ENCODE data around the gene ARHGEF7. TPM values are rescaled to one million over a fixed set of nuclear protein-coding genes. Genes with fewer than 3 reads are reported as not detected.

ARHGEF7 gene
- total RNA-seq, 4 donors from 2014 or later: 88.7 to 119 (median 110) TPM

GRCh38 chr13:111090169-111090568 is 24.9 kb upstream of the ARHGEF7 start:
- WGBS, 2 donors: 79 to 84% methylated on average over 7 of the region's 7 CpGs
- Histone ChIP-seq H3K9me3 (no peaks in the 10 kb centered on the region), H3K27me3 (peaks cover 0 to 6% of the 10 kb centered on the region in 2 donors), H3K4me3 (no peak overlapping the region), H3K27ac (no peak overlapping the region), H3K4me1 (no peaks in the 10 kb centered on the region), H3K36me3 (no peaks in the 10 kb centered on the region)
- TF ChIP-seq POLR2A (IDR thresholded peaks at IDR 0.05) (no peak), EP300 (IDR thresholded peaks at IDR 0.05) (no peak), CTCF (IDR thresholded peaks at IDR 0.05) (no peak)
- no peak for DNase-seq (ENCODE audit: low spot score in 2 of 2)

DNA sequence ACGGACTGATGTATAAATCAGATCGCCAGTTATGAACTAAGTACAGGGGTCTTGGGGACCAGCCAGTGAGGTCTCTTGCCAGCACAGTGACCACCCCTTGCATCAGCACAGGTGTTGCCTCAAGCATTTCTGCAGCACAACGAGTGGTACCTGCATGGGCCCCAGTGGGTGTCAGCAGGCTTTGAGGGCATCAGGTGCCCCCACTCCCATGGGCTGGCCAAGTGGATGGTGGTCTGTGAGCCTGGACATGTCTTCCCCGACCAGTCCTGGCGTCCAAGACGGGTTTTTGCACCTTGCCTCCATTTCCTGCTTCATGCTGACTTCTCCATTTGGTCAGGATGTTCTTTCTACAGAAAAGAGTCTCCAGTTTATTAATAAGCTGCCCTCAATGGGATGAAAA is 22.4 kb upstream of the ARHGEF7 start:
- Histone ChIP-seq H3K27ac (no peak overlapping the region), H3K27me3 (peaks cover 0 to 9% of the 10 kb centered on the region in 2 donors), H3K4me1 (no peaks in the 10 kb centered on the region), H3K36me3 (no peaks in the 10 kb centered on the region), H3K9me3 (no peaks in the 10 kb centered on the region), H3K4me3 (no peak overlapping the region)
- no peak for TF ChIP-seq EP300 (IDR thresholded peaks at IDR 0.05)
- TF ChIP-seq POLR2A (IDR thresholded peaks at IDR 0.05): no peak
- no peak for TF ChIP-seq CTCF (IDR thresholded peaks at IDR 0.05)
- no peak for DNase-seq (ENCODE audit: low spot score in 2 of 2)
- 84 to 91% methylated on average over 6 of the region's 6 CpGs for WGBS, 2 donors

- DNase-seq (ENCODE audit: low spot score in 2 of 2): no peak
- peaks cover 0 to 9% of the 10 kb centered on the region in 2 donors for H3K27me3 ChIP-seq
- no peak overlapping the region for H3K4me3 ChIP-seq
- whole genome bisulfite sequencing, 2 donors: 89 to 92% methylated on average over 21 of the region's 21 CpGs
- H3K9me3 ChIP-seq: no peaks in the 10 kb centered on the region
- H3K4me1 ChIP-seq: no peaks in the 10 kb centered on the region
- TF ChIP-seq CTCF (IDR thresholded peaks at IDR 0.05): no peak
- no peak for TF ChIP-seq POLR2A (IDR thresholded peaks at IDR 0.05)
- no peak for TF ChIP-seq EP300 (IDR thresholded peaks at IDR 0.05)
- no peaks in the 10 kb centered on the region for H3K36me3 ChIP-seq
- H3K27ac ChIP-seq: no peak overlapping the region
Observed at GRCh38 chr13:111093136-111093535, 22.0 kb upstream of the ARHGEF7 start.

DNA sequence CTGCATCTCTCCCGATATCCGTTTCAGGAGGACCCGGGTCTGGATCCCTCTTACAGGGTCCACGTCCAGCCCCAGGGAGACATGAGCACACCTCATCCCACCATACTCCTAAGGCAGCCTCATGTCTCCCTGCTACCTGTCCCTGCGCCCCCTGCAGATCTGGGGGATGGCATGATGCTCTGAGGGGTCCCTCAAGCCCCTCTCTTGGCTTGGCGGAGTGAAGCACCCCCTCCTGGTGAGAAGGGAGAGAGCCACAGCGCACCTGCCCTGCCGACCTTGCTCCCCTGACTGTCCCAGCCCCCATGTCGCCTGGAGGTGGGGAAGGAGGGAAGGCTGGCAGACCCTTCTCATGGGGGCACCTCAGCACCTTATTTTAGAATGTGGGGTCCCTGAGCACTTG is 21.5 kb upstream of the ARHGEF7 start:
- Histone ChIP-seq H3K9me3 (no peaks in the 10 kb centered on the region), H3K4me1 (no peaks in the 10 kb centered on the region), H3K27ac (no peak overlapping the region), H3K36me3 (no peaks in the 10 kb centered on the region), H3K4me3 (no peak overlapping the region), H3K27me3 (peaks cover 0 to 9% of the 10 kb centered on the region in 2 donors)
- TF ChIP-seq POLR2A (IDR thresholded peaks at IDR 0.05): no peak
- no peak for TF ChIP-seq CTCF (IDR thresholded peaks at IDR 0.05)
- TF ChIP-seq EP300 (IDR thresholded peaks at IDR 0.05): no peak
- no peak for DNase-seq (ENCODE audit: low spot score in 2 of 2)
- WGBS, 2 donors: 82 to 84% methylated on average over 9 of the region's 9 CpGs

DNA sequence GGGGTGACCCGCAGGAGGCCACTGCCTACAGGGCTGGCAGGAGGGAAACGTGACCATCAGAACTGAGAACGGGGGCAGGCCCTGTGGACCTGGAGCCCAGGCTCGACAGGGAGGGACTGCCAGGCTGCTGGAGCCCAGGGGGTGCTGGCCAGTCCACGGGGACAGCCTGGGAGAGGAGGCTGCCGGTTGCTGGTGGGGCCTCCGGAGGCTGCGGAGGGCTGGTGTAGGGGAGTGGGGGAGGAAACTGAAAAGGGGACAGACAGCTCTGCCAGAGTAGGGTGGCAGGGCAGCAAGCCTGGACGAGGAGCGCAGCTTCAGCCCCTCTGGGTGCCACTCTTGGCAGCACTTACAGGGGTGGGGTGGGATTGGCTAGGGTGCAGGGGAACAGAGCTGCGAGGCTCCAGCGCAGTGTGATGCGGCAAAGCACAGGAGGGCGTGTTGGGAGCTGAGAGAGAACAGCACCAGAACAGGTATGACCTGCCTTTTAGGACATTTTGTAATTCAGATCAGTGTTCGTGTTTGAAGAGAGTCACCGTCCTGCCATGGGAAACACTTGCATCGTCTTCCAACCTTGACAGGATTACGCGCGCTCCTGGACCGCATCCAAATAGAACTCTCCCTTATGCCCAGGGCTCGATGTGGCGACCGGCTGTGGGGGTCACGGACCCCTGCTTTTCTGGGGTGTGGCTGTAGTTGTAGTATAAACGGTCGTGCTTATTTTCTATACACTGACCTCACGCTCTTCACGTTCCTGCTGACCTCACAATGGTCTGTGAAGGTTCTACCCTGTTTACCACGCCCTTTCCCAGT is 19.9 kb upstream of the ARHGEF7 start:
- H3K27me3 ChIP-seq: peaks cover 0 to 9% of the 10 kb centered on the region in 2 donors

More for the DNA sequence above, 19.9 kb upstream of the ARHGEF7 start:
- no peak overlapping the region for H3K4me3 ChIP-seq
- no peak for DNase-seq (ENCODE audit: low spot score in 2 of 2)
- no peak overlapping the region for H3K27ac ChIP-seq
- no peaks in the 10 kb centered on the region for H3K4me1 ChIP-seq
- 76 to 80% methylated on average over 30 of the region's 30 CpGs for WGBS, 2 donors
- H3K9me3 ChIP-seq: no peaks in the 10 kb centered on the region
- H3K36me3 ChIP-seq: no peaks in the 10 kb centered on the region
- TF ChIP-seq POLR2A (IDR thresholded peaks at IDR 0.05): no peak
- TF ChIP-seq CTCF (IDR thresholded peaks at IDR 0.05): no peak
- no peak for TF ChIP-seq EP300 (IDR thresholded peaks at IDR 0.05)
